ENCODE results near the gene TSPAN18.

- no peak for TF ChIP-seq CTCF (conservative IDR thresholded peaks at IDR 0.05; ENCODE audit: low read length)
- TF ChIP-seq EZH2phosphoT487 (IDR thresholded peaks at IDR 0.05; ENCODE audit: borderline replicate concordance), result no peak
Measured at GRCh38 chr11:44903518-44903917, 176.8 kb downstream of the TSPAN18 start.
